GM18951 (cell line): ENCODE measurements around the gene NTSR1.

Experiments
- POLR2A ChIP-seq: IDR thresholded peaks from 4 replicates; pipeline ENCODE4 v1.6.1; 2011; ENCODE audit warnings: mild to moderate bottlenecking; ENCODE audit not compliant: insufficient read length, insufficient read depth; ENCODE audit errors: extremely low read depth
- in situ Hi-C: fragments of 300-500 bp; cut with MboI; formaldehyde crosslinking; loops from one replicate; pipeline ENCODE4 v1.12.0; 2022; ENCODE audit warnings: low sequenced_read_pairs, mixed read lengths, inconsistent platforms; ENCODE audit not compliant: unreplicated experiment

NTSR1 gene

DNA sequence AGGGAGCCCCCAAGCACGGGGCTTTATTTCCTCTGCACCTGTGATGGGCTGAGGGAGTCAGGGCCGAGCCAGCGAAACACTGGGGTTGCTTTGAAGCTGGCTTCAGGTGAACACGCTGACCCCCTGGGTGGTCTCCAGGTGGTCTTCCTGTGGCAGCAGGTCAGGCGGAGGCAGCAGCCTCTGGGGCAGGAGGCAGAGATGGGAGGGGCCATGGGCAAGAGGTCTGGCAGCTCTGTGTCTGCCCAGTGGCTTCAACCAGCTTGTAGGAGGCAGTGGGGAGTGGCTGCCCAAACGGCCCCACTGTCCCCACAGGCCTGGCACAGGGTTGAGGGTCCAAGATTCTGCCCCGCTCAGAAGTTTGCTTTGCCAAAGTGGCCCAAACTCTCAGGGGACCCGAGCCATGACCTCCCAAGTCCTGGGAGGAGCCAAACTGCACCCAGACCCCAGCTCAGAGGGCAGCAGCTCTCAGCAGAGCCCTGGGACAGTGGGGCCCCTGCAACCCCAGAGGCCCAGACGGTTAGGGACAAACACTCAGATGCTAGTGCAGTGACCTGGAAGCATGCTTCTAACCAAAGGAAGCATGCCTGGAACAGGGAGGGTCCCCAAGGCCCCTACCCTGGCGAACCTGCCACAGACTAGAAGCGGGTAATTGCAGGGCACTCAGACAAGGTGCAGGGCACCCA is 15.3 kb downstream of the NTSR1 start:
- in situ Hi-C loops, result no loop called here
- TF ChIP-seq POLR2A, result no peak

DNA sequence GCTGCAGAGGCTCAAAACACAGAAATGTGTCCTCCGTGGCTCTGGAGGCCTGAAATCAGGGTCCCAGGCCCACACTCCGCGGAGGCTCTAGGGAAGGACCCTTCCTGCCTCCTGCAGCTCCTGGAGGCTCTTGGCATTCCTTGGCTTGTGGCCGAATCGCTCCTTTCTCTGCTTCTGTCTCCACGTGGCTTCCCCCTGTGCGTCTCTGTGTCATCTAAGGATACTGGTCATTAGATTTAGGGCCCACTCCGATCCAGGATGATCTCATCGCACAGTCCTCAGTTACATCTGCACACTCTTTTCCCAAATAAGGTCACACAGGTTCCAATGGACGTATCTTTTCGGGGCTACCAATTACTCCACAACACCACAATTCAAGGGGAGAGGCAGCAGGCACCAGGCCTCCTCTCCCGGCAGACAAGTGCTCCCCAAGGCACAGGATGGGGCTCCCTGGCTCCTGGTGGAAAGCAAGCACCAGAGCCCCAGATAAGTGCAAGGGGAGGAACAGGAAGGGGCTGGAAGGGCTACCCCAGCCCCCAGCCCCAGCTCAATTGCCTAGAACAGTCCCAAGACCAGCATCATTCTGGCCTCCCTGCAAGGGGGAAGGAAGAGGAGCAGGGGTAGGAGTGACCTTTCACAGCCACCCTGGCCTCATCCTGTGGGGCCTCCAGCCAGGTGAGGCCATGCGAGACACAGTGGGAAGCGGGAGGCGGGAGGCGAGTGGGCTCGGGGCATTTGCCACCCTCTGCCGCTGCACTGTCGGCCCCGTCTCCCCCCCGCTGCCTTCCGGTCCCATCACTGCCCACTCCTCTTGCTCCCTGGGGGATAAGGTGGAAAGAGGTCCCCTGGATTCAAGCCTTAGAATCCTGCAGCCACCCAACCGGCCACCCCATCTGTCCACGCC is 16.3 kb downstream of the NTSR1 start:
- in situ Hi-C loops, result no loop called here
- TF ChIP-seq POLR2A, result no peak

DNA sequence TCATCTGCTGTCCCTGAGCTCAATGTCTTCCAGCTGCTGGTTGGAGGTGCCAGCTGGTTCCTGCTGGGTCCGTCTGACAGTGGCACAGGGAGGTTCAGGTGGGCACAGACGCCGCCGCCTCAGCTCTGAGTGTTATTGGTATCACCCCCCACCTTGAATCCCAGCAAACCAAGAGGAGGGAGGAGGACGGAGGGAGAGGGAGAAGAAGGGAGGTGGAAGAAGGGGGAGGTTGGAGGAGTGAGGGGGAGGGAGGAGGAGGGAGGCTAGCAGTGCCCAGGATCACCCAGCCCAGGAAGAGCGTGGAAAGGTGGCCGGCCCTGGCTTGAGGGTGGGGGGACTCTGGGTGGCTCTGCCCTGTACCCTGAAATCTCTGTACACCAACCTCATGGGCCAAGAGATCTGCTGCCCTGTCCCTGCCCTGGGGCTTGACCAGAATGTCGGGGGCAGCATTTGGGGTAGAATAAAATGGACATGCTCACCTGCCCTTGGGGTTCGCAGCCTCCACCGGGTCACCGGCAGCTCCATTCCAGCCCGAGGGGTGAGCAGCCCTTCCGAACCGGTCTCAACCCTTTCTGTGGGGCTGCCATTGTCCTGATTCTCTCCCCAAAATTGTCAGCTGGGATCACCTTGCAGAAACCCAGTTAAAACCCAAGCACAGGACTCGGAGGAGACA is 17.1 kb downstream of the NTSR1 start:
- in situ Hi-C loops, result no loop called here
- no peak for TF ChIP-seq POLR2A

DNA sequence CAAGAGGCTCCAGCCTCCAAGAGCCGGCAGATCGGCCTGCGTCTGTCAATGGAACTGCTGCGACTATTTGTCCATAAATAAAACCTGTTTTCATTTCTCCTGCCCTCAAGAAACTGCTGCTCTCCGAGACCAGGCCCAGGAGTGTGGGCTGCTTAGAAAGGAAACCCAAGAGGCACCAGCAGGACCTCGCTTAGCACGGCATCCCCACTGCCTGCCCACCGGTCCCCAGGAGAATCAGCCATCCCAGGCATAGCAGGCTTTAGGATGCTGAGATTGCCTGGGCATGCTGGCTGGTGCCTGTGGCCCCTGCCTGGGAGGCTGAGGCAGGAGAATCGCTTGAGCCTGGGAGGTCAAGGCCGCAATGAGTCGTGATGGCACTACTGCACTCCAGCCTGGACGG is 17.6 kb downstream of the NTSR1 start:
- no peak for TF ChIP-seq POLR2A
- in situ Hi-C loops, result no loop called here

DNA sequence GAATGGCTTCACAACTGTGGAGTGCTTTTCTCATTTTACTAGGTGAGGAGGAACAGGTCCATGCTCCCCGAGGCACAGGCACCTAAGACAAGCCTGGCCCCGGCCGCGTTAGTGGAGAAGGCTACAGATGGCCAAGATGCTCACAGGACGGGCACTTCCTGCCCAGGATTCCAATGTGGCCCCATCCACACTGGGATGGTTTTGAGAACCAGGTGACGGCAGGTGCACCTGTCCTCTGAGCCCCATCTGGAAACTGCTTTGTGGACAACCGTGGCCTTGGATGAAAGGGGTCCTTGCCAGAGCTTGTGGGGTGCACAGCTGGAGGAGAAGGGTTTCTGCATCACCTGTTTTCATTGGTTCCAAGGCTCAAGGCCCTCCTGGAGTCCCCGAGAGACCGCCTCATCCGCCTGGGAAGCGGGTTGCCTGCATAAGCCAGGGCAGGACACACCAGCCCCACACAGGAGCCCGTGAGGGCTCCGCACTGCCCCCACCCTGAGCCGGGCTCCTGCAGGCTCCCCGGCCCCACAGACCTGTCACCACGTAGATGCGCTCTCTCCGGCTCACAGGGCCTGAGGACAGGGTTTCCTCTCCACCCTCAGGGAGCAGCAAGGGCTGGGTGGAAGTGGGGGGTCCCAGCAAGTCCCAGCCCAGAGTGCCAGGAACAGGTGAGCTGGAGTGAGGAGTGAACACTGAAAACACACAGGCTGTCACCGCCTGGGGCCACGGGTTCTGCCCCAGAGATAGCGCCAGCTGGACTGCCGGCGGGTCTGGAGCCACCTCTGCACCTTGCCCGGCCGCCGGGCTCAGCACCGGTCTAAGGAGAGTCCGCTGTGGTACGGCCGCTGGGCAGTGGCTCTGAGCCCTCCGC is 18.3 kb downstream of the NTSR1 start:
- TF ChIP-seq POLR2A, result no peak
- in situ Hi-C loops, result no loop called here

DNA sequence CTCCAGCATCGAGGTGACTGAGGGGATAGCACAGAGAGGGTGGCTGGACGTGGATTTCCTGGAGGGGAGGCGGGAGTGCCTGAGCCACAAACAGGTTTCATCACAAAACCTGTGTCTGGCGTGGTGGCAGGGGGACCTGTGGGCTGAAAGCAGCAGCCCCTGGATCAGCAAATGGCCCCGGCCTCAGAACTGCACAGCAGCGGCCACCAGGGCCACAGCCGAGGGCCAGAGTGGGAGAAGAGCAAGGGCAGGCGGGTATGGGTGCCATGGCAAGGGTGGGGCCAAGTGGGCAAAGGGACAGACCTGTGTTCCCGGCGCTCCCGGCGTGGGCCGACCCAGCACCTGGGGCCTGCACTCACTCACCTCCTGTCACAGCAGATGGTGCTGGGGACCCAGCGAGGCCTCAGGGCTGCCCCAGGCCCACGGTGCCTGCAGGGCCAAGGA is 19.0 kb downstream of the NTSR1 start:
- in situ Hi-C loops, result no loop called here
- no peak for TF ChIP-seq POLR2A

DNA sequence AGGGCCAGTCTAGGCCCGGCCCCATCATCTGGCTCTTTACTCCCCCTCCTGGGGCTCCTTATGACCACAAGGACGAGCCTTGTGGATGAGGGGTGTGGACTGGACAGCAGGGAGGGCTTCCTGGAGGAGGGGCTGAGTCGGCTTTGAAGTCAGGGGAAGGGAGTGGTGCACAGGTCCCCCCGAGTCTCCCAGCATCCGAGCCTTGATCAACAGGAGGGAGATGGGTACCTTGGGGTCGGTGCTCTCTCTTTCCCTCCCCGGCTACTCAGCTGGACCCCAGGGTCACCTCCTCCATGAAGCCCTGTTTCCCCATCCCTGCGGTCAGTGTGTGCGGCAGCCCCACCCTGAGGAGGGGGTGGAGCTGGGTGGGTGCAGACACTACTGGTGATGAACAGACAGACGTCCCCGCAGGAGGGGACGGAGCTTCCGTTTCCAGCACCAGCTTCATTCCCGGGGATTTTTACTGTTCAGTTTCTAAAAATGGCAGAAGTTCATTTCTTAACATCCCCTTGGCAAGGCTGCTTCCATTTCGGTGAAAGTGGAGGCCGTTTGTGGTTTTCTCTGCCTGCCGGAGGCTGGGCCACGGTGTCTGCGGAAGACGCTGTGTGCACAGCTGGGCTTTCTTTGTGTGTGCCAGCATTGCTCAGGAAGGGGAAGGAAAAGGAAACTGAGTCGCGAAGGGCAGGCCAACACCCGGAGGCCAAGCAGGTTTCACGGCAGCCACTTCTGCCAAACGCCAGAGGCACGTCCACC is 19.6 kb downstream of the NTSR1 start:
- no peak for TF ChIP-seq POLR2A
- in situ Hi-C loops, result no loop called here

DNA sequence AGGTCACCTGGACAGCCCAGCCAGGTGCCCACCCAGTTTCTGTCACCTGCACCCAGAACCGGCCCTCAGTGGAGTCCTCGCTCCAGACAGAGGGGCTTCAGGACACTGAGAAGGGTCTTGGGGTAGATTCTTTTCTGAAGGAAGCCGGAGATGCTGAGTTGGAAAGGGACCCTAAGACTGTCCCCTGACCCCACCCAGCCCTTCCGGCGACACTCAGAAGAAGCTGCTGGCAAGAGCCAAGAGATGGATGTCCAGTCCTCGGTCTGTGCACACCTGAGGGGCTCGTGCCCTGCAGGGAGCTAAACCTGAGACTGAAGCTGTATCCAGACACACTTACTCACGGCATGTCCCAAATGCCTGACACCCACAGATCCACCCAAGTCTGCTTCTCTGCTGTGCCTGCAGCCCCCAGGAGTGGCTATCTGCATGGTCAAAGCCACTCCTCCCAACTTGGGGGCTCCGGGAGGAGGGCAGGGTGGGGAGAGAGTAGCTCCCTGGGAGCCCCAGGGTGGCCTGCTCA is 20.2 kb downstream of the NTSR1 start:
- no peak for TF ChIP-seq POLR2A
- in situ Hi-C loops, result no loop called here

DNA sequence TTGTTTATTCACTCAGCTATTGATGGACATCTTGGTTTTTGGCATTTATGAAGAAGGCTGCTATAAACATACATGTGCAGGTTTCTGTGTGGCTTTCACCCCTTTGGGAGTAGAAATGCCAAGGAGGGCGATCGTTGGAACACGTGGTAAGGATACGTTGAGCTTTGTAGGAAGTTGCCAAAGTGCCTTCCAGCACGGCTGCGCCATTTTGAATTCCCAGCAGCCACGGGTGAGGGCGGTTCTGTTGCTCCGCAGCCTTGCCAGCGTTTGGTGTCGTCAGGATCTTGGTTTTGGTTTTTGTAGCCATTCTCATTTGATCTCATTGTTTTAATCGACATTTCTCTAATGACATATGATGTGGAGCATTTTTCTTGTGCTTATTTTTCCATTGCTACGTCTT is 21.8 kb downstream of the NTSR1 start:
- in situ Hi-C loops, result no loop called here
- no peak for TF ChIP-seq POLR2A

DNA sequence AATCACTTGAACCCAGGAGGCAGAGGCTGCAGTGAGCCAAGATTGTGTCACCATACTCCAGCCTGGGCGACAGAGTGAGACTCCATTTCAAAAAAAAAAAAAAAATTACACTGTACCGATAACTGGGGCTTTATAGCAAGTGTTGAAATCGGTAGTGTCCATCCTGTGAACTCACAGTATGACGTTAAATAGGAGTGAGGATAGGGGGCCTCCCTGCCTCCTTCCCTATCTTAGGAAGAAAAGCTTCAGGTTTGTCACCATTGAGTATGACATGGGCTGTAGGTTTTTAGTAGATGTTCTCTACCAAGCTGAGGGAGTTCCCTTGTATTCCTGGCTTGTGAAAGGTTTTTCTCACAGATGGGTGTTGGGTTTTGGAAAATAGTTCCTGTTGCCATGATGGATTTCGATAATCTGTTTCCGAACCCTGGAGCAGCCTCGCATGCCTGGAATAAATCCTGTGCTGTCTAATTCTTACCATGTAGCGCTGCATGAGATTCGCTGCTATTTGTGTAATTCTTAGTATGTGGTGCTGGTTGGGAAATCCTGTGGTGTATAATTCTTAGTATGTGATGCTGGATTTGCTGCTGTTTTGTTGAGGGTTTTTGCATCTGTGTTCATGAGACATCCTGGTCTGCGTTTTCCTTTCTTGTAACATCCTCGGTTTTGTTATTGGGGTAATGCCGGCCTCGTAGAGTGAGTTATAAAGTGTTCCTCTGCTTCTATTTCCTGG is 23.6 kb downstream of the NTSR1 start:
- in situ Hi-C loops, result no loop called here
- no peak for TF ChIP-seq POLR2A

DNA sequence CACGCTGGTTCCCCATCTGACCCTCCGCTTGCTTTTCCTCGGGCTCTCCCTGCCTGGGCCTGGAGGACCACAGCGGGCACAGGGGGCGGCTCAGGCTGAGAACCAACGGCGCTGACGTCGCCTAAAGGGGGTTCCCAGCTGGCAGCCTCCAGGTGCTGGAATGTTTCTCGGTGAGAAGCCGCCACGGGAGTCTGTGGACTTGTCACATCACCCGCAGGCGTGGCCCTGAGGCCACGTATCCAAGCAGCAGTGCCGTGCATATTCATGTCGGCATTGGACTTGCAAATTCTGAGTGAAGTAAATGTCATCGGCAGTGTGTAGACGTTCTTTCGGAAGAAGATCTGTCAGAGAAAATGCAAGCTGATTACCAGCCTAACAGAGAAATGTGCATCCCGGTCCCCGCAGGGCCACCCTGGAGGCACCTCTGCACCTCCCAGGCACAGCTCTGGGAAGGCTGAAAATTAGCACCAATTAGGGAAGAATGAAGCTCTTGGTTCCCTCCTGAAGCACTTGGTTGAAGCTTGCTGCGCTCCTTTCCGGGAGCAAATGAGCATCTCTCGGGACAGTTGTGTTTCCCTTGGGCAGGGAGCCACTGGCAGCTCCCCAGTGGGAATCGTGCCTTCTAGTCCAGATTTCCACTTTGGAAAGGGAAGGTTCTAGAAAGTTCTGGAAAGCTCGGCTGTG is 24.3 kb downstream of the NTSR1 start:
- in situ Hi-C loops, result no loop called here

More for the DNA sequence above, 24.3 kb downstream of the NTSR1 start:
- TF ChIP-seq POLR2A, result no peak
